NCI-H526 (cell line): Measurements from ENCODE around the gene CACNB2.

Experiments
- DNase-seq, 2 experiments: peaks; one replicate each; lab custom pipeline; 2025; lab: John Stamatoyannopoulos, UW

CACNB2 gene

DNA sequence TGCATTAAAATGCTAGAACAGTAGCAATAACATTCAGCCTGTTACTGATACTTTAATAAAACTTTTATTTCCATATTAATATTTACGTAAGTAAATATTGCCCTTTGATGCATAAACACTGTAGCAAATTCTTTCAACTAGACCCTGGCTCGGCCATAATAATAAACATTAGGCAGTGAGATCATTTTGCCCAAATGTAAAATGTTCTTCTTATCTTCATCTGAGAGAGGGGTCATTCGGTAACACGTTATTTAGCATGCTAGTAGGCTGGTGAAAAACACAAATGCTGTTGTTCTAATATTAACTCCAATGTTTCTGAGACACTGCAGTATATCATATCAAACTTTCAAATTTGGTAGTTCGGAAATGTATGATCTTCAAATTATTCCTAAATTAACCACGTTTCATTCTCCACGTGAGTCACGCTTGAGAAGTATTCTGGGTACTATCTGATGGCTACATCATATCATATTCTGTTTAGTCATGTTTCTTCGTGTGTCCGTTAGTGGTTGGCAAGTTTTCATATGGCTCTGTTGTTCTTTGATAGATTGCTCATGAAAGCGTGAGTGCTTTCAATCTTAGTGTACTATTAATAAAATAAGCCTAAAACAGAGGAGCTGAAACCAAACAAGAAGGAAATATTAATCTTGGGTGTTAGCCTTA is 365.4 kb downstream of the CACNB2 start:
- peak; percentile 43 to 50 for DNase-seq

GRCh38 chr10:18508587-18508986 is 368.4 kb downstream of the CACNB2 start:
- DNase-seq: no peak

- DNase-seq: no peak
These were observed 374.3 kb downstream of the CACNB2 start for GRCh38 chr10:18514537-18514936.

- no peak for DNase-seq
These were observed 376.6 kb downstream of the CACNB2 start for GRCh38 chr10:18516851-18517250.

- DNase-seq: no peak
These were observed 382.8 kb downstream of the CACNB2 start for GRCh38 chr10:18523025-18523424.

- no peak for DNase-seq
These were observed 383.6 kb downstream of the CACNB2 start for GRCh38 chr10:18523858-18524257.

GRCh38 chr10:18527687-18528086 is 387.5 kb downstream of the CACNB2 start:
- no peak for DNase-seq

- no peak for DNase-seq
These were observed 388.1 kb downstream of the CACNB2 start for GRCh38 chr10:18528292-18528691.

DNA sequence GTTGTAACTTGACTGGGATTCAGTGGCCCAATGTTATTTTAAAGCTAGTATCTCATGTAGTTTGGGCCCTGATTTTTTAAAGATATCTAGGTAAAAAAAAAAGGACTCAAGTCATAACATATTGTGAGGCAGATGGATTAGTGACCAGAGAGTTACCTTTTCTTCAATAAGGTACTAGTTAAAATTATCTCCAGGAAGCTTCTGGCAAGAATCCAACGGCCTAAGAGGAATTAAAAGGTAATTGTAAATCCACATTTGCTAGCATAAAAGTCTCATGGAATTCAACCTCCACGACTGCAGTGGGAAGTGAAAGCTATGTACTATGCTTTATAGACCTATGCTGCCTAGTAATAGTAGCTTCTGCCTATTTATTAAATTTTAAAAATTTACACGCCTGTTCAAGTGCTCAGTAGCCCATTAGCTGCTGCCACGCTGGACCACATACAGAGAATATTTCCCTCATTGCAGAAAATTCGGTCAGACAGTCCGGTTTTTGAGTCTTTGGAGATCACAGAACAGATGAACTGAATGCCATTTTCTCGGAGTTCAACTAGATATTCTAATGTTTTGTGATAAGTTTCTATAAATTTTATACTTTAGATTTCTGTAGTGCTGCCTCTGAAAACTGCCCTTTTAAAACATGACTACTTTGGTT is 392.8 kb downstream of the CACNB2 start:
- no peak for DNase-seq

GRCh38 chr10:18533896-18534295 is 393.7 kb downstream of the CACNB2 start:
- DNase-seq: no peak

- no peak for DNase-seq
These were observed 399.1 kb downstream of the CACNB2 start for GRCh38 chr10:18539335-18539734.

- no peak for DNase-seq
These were observed 400.0 kb downstream of the CACNB2 start for GRCh38 chr10:18540195-18540594.

DNA sequence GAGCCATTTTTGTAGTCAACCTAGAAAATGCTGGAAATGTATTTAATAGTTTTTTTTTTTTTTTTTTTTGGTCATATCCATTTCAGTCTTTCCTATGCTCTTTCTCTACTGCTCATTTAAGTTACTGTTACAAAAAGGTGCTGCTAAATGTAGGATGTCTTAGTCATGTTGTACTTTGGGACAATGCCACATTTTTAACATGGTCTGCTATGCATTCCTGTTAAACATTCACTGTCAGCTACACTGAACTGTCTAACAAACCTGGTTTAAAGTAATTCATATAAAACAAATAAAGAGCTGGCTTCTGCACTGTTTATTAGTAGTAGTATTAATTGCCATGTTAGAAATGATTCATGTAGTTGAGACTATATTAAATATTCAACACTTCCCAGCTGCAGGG is 402.6 kb downstream of the CACNB2 start:
- DNase-seq: no peak

DNA sequence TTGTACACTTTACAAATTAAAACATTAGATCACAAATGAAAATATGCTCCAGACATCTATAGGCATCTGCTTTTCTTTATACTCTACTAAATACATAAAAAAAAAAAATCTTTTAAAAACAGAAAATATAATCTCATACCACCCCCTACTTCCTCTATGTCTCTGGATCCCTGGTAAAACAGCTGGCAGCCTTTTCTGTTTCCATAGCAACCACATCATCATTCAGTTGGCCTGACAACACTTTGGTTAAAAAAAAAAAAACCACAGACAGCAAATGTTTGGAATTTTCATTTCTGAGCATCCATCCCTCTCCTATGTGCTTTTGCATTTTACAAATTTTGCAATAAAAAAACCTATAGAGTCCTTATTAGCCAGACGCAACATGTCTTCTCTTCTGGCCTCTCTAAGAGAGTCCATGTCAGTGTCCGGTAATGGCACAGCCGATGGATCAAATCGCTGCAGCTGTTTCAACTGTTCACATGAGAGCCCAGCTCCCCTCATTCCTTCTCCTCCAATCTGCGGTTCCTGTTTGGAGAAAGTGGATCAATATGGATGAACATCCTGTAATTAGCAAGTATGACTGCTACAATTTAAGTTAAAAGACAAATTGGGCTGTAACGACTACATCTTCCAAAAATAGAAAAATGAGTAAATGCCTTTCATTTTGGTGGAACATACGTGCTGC is 405.5 kb downstream of the CACNB2 start:
- DNase-seq: no peak

DNA sequence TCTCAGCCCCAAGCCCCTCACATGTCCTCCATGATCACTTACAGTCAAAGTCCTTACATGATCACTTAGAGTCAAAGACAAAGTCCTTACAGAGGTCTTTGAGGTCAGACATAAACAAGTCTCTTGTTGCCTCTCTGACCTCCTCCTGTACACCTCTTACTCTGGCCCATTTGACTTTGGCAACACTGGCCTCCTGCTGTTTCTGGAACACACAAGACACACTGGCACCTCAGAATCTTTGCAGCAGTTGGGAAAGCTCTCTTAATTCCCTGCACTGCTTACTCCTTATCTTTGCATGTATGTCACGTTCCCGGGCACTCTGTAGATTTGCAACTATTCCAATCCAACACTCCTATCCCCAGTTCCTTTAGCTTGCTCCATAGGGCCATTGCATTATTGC is 408.9 kb downstream of the CACNB2 start:
- no peak for DNase-seq

GRCh38 chr10:18551473-18551872 is 411.2 kb downstream of the CACNB2 start:
- no peak for DNase-seq

- DNase-seq: no peak
These were observed 414.3 kb downstream of the CACNB2 start for GRCh38 chr10:18554479-18554878.

GRCh38 chr10:18556522-18557147 is 416.4 kb downstream of the CACNB2 start:
- no peak for DNase-seq

- DNase-seq: no peak
These were observed 417.7 kb downstream of the CACNB2 start for GRCh38 chr10:18557960-18558359.

DNA sequence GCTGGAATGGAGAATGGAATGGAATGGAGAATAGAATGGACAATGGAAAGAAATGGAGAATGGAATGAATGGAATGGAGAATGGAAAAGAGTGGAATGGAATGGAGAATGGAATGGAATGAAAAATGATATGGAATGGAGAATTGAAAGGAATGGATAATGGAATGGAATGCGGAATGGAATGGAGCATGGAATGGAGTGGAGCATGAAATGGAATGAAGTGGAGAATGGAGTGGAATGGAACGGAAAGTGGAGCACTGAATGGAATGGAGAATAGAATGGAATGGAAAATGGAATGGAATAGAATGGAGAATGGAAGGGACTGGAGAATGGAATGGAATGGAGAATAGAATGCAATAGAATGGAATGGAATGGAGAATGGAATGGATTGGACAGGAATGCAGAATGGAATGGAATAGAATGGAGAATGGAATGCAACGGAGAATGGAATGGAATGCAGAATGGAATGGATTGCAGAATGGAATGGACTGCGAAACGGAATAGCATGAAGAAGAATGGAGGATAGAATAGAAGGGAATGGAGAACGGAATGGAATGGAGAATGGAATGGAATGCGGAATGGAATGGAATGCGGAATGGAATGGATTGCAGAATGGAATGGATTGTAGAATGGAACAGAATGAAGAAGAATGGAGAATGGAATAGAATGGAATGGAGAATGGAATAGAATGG is 421.8 kb downstream of the CACNB2 start:
- peak in 1 of 2 experiments; percentile 3 for DNase-seq

DNA sequence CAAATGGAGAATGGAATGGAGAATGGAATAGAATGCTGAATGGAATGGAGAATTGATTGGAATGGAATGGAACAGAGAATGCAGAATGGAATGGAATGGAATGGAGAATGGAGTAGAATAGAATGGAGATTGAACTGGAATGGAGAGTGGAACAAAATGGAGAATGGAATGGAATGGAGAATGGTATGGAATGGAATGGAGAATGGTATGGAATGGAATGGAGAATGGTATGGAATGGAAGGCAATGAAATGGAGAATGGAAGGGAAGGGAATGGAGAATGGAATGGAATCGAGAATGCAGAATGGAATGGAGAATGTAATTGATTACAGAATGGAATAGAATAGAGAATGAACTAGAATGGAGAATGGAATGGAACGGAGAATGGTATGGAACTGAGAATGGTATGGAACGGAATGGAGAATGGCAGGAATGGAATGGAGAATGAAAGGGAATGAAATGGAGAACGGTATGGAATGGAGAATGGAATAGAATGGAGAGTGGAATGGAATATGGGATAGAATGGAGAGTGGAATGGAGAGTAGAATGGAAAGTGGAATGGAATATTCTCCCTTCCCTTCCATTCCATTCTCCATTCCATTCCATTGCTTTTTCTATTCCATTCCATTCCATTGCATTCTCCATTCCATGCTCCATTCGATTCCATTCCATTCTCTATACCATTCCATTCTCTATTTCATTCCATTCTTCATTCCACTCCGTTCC is 422.9 kb downstream of the CACNB2 start:
- no peak for DNase-seq

DNA sequence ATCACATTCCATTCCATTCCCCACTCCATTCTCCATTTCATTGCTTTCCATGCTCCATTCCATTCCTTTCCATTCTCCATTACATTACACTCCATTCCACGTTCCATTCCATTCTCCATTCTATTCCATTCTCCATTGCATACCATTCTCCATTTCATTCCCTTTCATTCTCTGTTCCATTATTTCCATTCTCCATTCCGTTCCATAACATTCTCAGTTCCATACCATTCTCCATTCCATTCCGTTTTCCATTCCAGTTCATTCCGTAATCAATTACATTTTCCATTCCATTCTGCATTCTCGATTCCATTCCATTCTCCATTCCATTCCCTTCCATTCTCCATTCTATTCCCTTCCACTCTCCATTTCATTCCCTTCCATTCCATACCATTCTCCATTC is 424.8 kb downstream of the CACNB2 start:
- DNase-seq: no peak
